ENCODE data around the gene NR2F2.

Gene NR2F2

DNA sequence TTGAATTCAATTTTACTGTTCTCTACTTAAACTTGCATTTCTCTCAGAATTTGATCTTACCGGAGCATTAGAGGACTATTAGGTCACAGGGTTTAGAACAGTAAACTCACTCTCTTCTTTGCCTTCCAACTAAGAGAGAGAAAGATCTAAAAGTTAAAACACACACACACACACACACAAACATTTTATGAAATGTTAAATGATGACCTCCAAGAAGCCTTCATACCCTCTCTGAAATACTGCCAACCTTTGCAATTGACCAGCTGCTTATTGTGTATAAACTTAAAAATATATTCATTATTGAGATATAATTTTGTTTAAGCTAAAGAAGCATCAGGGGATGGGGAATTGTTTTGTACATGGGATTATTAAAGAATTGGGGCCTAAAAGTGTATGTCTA, 15.5 kb upstream of the NR2F2 start:
- H3K4me3 ChIP-seq = no peak overlapping the region
- H3K27ac ChIP-seq = no peak overlapping the region

DNA sequence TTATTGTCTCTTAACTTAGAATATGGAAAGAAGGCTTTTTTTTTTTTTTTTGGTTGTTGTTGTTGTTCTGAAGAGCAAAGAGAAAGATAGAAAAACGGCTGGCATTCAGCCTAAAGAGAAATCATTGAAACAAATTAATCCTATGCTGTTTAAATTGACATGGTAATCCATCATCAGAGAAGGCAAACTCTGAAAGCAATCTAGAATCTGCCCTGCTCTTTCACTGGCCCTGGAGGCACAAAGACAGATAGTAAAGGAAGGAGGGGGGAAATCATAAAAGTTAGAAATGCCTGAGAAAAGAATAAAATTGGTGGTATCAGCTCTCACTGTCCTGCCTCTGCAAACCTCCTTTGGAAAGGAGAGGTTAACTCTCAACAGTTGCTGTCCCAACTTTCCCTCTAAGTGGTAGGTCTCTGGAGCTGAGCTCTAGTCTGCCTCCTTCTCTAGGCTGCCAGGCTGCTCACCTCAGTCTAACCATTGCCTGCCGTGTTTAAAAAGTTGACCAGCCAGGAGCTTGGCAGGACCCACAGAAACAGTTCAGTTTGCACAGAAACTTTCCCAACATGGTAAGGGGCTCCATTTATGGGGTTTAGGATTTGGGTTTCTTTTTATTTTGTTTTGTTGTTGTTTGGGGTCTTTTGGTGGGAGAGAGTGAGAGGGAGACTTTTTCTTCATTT, 13.4 kb upstream of the NR2F2 start:
- no peak overlapping the region for H3K27ac ChIP-seq
- no peak overlapping the region for H3K4me3 ChIP-seq

DNA sequence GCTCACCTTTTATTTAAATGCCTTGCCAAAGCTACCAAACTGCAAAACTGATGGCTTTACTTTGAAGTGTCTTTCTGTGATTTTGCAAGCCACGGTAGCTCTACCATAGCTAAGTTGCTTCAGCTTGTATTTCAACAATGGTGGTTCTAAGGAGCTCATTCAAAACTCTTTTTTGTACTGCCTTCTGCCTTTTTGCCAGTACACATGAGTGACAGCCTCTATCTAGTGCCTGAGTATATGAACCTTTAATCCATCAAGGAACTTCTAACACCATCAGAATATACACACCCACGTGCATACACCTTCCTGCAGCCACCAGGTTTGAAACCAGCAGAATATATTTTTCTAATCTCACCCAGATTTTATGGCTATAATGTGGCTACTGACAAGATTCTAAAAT, 10.4 kb upstream of the NR2F2 start:
- Histone ChIP-seq H3K27ac (no peak overlapping the region), H3K4me3 (no peak overlapping the region)

DNA sequence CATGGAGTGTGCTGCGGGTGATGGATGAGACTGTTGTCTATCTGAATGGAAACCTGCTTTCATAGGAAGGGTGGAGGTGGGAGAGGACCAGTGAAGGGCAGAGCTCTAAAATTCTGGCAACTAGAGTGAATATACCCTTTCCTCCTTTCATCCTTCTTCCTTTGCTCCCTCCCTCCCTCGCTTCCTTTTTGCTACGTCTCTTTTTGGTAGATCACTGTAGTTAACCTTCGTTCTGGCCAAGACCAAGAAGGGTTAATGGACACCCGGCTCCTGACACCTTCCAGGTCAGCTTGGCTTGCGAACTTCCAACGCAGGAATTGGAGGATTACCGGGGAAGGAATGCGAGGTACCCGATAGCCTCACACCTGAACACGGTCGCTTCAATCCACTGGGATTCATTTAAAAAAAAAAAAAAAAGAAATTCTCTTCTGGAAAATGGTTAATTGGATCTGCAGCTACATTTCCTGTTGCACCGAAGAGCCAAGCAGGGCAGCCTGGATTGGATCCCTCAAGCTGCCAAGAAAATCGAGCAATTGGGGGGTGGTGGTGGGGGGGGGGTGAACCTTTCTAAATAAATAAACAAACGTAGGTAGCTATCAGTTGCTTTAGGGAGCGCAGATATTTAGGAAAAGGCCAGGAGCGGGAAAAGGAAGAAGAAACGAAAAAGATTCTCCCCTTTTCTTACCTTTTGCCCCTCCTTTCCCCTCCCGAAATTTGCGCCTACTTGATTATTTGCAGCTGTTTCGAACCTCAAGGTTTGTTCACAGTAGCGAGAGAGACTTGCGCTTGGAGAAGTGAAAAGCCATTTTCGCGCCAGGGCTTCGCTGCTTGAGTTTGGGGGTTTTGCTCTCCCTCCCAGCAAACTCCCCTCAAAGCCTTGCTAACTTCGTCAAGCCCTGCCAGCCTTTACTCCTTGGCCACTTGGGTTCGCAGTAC, 9.5 kb upstream of the NR2F2 start:
- Histone ChIP-seq H3K27ac (peak overlapping the region in 14 of 21 experiments; percentile 32 to 80 (median 67)), H3K4me3 (peak overlapping the region; percentile 14 to 34 (median 19))

DNA sequence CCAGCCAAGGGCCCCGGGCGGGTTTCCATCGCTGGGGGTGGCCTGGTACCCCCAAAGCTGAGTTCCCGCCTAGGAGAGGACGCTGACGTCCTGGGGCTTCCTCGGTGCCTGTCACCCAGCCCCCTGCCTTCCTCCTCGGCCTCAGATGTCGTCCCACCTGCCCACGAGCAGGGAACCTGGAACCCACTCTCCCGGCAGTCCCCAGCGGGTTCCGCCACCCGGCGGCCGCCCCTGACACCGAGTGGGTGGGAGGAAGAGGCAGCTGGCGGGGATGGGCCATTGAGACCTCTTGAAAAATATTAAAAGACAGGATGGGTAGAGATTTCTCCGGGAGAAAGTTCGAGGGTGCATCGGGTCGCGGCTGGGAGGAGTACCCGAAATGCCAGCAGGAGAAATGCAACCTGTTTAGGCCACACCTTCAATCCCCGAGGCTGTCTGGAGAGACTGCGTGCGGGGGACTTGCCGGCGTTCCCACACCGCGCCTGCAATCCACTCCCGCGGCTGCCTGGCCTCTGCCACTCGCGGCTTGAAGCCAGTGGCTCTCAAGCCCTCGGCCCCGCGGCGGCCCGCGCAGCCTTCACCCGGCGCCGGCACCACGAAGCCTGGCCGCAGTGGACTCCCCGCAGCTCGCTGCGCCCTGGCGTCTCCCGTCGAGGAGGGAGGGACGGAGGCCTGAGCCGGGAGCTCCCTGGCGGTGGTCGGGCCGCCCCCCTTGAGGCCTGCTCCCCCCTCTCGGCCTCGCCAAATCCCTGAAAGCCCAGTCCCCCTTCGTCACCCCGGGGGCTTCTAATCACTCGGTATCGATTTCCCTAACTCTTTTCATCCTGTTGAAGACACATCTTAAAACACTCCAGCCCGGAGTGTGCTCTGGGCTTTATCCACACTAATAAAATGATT, 8.6 kb upstream of the NR2F2 start:
- Histone ChIP-seq H3K4me3 (peak overlapping the region; percentile 14 to 34 (median 19)), H3K27ac (peak overlapping the region in 17 of 21 experiments; percentile 5 to 80 (median 67))

DNA sequence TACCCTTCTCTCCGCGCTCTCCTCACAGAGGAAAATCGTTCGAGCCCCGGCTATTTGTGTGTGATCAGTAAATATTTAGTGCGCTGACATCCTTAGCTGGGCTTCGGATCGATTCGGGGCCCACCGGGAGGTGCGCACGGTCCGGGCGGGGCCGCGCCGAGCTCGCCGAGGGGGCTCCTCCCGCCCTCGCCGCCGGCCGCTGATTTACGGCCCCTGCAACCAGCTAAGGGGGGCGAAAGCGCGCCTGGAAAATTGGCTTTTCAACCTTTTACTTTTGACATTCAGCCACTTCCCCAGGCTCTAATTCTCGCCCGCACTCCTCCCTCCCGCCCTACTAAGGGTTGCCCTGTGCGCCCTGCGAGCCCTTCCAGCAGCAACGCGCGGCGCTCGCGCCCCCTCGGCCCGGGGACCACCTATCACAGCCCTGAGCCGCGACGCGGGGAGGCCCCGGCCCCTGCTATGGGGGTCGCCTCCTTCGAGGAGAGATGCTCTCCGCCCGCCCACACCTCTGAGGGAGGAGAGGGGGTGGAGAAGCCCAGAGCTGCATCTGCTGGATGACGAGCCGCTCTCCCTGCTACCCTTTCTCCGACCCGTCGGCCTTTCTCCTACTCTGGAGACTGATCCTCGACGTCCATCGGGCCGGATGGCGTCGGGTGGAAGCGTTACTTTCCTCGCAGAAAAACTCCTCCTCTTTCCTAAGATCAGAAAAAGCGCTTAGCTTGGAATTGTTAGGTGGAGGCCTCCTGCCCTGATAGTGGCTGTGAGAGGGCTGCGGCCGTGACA, 7.8 kb upstream of the NR2F2 start:
- peak overlapping the region in 15 of 21 experiments; percentile 5 to 80 (median 67) for H3K27ac ChIP-seq
- peak overlapping the region in 5 of 7 experiments; percentile 14 to 34 (median 18) for H3K4me3 ChIP-seq

DNA sequence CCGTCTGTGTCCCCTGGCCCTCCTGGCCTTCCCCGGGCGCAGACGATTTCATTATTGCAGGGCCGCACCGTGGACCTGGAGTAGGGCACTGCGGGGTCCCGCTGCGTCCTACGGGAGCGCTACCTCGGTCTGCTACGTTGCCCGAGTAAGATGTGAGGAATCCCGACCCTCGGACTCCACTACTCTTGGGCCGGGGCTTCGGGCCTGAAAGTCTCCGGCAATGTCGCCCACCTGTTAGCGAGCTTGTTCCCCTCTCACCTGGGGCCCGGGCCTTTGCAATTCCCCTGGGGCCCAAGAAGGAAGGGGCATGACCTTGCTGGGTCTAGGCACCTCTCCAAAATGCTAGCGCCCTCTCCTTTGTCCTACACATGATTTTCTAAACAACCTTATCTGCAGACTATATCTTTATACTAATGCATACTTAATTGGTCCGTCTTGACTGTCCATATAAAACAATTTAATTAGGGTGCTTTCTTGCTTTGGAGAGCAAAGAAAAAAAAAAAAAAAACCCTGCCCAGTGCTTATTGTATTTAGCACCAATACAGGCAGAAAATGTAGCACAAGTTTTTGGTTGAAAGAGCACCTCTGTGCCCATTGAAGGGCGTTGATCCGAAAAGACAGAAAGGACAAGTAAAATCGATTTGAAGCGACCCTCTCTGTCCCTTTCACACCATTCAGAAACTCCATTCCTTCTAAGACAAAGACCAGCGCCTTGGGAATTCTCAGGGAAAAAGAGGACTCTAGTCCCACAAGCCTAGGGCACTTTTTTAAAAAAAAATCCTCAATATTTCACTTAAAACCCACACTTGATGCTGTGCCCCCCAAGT, 7.0 kb upstream of the NR2F2 start:
- H3K4me3 ChIP-seq = peak overlapping the region in 1 of 7 experiments; percentile 17
- H3K27ac ChIP-seq = peak overlapping the region in 10 of 21 experiments; percentile 15 to 85 (median 70)

DNA sequence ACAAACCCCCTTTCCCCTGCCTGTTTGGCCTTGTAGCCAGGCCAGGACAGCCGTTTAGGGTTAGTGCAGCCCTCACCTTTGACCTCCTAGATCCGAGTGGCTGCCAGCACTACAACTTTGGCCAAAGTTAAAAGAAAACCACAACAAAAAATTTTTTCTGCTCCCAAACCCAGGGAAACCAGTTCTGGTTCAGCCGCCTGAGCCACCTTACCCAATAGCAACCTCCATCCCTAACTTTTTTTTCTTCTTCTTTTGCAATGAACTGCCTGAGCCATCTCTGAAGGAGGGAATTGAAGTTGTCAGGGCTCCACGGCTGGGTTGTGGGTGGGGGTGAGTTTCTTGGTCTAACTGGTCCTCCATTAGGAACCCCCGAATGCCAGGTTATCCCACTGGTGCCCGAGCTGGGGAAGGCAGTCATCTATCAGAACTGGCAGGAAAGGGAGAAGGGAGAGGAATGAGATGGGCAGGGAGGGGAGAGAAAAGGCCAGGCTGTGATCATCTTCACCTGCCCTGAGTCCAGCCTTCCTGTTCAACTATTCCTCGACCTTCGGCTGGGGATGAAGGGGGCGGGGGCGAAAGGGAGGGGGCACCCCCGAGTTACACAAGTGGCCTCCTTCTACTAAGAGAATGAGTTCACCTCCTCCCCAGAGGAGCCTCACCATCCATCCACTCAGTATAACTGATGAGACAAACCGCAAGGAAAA, 6.2 kb upstream of the NR2F2 start:
- Histone ChIP-seq H3K27ac (peak overlapping the region in 10 of 21 experiments; percentile 15 to 85 (median 39)), H3K4me3 (peak overlapping the region in 1 of 7 experiments; percentile 33)

DNA sequence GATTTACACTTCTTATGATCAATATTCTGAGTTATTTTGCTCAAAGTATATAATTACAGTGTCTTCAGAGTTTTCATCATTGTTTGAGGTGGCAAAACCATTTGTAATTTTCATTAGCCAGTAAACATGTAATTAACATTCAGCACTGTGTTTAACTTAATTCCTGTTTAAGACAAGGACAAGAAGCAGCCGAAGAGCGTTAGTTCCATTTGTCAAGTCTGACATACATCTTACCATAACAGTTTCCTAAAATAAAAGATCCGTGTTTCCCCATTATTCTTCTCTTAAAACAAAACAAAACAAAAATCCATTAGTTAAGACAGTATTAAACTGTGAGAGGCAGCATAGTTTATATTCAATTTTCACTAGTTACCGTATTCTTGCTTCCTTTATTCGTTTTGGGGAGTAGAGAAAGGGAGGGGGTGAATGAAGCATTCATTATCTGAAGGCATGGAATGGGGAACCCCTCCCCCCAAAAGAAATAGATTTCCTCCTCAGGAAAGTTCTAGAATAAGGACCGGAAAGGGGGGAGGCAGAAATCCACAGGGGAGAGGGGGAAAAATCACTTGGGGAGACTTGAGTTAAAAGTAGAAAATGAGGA, 5.5 kb upstream of the NR2F2 start:
- Histone ChIP-seq H3K27ac (peak overlapping the region in 16 of 21 experiments; percentile 22 to 85 (median 71)), H3K4me3 (peak overlapping the region in 5 of 7 experiments; percentile 29 to 44 (median 35))

DNA sequence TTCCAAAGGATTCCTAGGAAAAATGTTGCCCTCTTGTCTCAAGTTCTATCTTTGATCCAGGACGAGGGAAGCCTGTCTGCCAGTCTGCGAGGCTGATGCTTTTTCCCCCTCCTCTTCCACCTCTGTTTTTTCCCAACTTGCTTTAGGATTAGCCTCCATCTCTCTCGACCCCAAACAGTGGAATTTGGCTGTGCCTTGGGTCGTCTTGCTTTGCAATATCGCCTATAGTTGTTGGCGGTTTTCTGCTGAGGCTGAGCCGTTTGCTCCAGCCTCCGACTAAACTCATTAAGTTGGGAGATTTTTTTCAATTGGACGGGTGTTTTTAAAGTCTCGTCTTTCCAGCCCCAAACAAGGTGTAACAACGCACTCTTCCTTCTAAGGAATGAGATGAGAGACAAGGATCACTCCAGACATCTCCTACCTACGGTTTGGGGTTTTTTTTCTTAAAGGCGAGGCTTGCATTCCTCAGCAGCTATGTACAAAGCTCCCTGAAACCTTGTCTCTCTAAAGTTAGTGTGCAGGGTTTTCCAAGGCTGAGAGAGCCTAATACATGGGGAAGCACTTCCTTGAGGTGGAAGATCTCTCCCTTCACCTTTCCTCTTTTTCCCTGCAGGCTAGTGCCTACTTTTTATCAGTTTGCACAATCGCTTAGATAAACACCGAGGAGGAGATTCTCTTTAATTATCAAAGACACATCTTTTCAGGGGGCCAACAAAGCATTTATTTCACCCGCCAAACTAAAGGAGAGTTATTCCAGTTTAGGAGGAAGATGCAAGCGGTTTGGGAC, 4.8 kb upstream of the NR2F2 start:
- H3K4me3 ChIP-seq = peak overlapping the region in 5 of 7 experiments; percentile 29 to 44 (median 35)
- H3K27ac ChIP-seq = peak overlapping the region in 20 of 21 experiments; percentile 31 to 85 (median 70)

DNA sequence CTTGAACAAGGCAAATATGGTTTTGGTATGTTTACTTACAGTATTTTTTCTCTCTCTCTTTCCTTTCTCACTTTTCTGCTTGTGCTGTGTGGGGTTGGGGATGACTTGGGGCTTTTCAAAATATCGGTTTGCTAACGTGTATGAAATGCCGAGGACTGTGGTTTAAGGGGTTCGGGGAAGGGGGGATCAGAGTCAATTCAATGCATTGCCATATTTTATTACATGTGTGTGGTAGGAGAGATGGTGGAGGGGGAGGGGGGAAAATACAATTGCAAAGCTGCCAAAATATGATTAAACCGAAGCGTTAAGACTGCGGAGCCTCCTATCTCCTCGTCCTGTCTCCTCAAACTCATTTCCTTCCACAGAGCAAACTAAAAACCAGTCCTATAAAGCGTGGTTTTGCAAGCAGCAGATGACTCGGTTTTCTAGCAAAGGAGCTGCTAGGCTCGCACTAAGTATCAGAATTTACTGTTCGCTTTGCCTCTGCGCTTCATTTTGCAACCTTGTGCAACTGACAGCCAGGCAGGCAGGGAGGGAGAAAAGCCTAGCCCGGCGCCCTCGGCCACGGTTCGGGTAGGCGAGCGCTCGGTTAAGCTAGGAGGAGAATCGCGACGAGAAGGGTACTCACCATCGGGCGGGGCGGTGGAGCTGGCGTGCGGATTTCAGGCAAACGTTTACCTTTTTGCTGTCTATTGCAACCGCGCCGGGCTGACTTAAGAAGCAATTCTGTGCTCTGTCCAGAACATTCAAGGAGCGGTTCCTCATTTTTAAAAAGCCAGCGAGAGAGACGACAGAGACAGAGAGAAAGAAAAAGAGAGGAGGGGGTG, 4.0 kb upstream of the NR2F2 start:
- peak overlapping the region; percentile 27 to 44 (median 33) for H3K4me3 ChIP-seq
- peak overlapping the region in 20 of 21 experiments; percentile 31 to 85 (median 69) for H3K27ac ChIP-seq

DNA sequence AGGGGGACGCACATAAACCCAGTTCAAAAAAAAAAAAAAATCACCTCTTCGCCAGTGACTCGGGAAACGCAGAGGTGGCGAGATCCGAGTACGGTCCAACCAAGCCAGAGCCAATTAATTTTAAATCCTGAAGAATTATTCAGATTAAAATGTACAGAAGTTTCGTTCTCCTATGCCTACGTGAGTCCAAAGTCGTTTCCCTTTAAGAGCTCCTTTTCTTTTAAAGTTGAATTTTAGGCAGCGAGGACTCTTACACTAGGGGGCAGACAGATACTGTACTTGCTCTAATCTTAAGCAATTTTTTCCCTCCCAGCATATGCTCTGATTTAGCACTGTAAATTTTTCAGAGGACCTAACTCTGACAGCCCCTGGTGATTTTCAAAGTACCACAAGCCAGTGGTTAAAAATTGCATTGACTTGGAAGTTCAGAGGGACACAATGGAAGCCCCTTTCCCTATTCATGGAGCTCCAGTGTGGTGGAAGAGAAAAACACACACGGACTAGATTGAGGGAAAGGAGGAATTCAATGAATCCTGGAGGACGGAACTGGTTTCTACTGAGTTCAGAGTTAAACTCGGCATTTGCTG, 3.3 kb upstream of the NR2F2 start:
- Histone ChIP-seq H3K4me3 (peak overlapping the region; percentile 27 to 44 (median 33)), H3K27ac (peak overlapping the region in 20 of 21 experiments; percentile 31 to 85 (median 68))

DNA sequence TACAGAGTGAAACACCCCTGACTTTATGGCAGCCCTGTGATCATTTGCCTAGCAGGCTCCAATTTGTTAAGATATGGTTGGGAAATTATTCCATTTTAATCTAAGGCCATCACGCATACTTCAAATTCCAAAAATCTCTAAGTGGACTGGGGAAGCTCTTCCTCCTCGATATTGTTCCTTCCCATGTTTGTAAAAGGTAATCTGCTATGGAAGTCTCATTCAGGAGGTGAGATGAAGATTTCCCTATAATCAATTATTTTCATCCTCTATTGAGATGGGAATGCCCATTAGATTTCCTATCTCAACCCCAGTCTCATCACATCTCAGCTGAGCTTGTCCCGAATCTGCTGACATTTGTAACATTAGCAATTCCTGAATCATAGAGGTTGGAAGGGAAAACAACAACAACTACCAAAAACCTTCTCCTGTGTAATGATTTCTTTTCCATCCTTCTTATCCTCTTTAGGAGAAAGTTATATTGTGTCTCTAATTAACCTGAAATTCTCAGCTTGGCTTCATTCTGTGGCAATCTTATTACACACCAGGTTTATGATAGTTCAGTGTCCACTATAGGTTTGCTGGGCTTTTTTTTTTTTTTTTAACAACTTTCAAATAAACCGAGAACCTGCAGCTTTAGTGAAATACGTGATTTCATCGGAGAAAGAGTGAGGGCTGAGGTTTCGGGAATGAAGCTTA, 2.2 kb upstream of the NR2F2 start:
- H3K27ac ChIP-seq = peak overlapping the region in 8 of 21 experiments; percentile 20 to 80 (median 46)
- no peak overlapping the region for H3K4me3 ChIP-seq

DNA sequence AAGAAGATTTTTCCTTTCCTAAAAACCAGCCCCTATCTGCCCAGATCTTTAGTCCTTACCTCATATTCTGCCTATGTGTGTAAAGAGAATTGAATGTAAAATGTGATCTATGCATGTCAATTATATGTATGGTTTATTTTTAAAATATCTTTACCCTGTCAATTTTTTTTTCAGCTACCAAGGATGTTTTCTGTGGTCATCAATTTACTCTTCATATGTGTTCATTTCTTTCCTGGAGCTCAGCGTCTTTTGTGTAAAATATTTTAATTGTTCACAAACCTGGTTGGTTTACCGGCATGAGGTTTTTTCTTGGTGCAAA, 1.7 kb upstream of the NR2F2 start:
- no peak overlapping the region for H3K4me3 ChIP-seq

More for the DNA sequence above, 1.7 kb upstream of the NR2F2 start:
- H3K27ac ChIP-seq = peak overlapping the region in 3 of 21 experiments; percentile 31 to 78 (median 47)

Data from skin epidermis (tissue), 12 donors.